OCI-M1 (cell line): ENCODE measurements around the gene GIT1.
A peak's percentile ranks its signal among the peaks of the same experiment; 100 is the strongest.

Experiments used
- DNase-seq: peaks from one replicate; lab custom pipeline; 2025; lab: John Stamatoyannopoulos, UW

The GIT1 gene

DNA sequence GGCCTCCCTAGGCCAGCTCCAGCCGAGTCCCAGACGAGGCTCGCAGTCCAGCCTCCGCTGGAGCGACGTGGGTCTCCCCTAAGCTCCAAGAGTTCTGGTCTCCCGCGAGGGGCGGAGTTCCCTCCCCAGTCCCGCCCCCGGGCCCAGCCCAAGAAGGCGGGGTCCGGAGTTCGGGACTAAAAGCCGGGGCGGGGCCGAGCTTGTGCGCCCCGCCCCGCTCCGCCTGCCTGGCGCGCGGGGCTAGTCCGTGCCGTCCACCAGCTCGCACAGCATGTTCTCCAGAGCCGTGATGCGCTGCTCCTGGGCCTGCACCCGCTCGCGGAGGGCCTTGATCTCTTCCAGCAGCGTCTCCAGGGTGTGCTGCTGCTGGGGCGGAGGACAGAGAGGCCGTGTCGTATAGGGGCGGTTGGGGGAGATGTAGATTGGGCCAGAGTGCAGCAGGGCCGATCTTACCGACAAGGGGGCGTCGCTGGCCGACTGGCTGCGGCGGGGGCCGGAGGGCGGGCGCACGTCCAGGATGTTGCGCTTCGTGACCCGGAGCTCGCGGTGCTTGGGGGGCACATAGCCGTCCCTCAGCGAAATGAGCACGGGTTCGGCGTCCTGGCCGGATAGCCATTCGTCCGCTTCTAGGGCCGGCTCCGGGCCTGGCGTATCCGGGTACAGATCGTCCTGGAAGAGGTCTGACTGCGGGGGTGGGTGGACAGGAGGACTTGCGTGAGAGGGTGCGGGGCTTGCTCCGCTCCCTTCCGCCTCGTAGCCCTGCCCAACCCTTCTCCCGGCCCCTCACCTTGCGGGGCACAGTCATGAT is 26.2 kb upstream of the GIT1 start:
- DNase-seq, result peak; percentile 97

GRCh38 chr17:29615048-29615385 is 25.6 kb upstream of the GIT1 start:
- peak; percentile 82 for DNase-seq

GRCh38 chr17:29614349-29615047 is 25.1 kb upstream of the GIT1 start:
- DNase-seq, result no peak

DNA sequence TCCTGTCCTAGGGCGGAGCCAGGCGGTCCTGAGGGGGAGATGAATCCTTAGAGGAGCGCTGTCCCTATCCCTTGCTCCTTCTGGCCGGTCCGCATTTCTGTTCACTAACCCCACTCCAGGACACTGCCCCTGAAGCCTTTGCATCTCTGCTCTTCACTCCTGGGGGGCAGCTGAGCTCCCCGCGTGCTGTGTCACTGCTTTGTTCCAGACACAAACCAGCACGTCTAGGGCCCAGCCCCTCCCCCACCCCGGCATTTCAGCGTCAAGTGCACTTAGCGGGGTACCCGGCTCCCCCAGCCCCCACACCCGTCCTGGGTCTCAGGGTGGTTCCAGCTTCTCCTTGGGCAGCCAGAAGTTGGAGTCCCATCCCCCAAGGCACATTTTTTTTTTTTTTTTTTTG is 24.4 kb upstream of the GIT1 start:
- DNase-seq, result no peak

DNA sequence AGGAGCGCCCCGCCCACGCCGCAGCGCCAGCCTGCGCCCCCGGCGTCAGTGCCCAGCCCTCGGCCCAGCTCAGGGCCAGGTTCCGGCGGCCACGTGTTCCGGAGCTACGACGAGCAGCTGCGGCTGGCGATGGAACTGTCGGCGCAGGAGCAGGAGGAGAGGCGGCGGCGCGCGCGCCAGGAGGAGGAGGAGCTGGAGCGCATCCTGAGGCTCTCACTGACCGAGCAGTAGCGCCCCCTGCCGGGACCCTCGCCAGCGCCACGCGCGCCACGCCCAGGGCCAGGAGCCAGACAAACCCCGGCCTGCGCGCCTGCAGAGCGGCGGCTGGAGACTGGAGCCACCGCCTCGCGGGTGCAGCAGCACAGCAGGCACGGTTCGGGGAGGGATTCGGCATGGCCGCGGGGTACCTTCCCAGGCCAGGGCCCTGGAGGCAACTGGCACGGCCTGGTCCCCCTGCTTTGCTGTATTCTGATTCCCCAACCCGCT is 23.9 kb upstream of the GIT1 start:
- DNase-seq, result peak; percentile 98

GRCh38 chr17:29612404-29613280 is 23.2 kb upstream of the GIT1 start:
- no peak for DNase-seq

DNA sequence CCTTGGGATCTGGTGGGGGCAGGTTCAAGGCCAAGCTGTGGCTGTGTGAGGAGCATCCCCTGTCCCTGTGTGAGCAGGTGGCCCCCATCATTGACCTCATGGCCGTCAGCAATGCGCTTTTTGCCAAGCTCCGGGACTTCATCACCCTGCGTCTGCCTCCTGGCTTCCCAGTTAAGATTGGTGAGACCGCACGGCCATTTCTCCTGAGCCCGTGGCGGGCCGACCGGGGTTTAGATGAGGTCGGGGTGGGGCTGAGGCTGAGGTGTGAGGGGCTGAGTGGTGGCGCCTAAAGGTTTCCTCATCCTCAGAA is 22.6 kb upstream of the GIT1 start:
- no peak for DNase-seq

DNA sequence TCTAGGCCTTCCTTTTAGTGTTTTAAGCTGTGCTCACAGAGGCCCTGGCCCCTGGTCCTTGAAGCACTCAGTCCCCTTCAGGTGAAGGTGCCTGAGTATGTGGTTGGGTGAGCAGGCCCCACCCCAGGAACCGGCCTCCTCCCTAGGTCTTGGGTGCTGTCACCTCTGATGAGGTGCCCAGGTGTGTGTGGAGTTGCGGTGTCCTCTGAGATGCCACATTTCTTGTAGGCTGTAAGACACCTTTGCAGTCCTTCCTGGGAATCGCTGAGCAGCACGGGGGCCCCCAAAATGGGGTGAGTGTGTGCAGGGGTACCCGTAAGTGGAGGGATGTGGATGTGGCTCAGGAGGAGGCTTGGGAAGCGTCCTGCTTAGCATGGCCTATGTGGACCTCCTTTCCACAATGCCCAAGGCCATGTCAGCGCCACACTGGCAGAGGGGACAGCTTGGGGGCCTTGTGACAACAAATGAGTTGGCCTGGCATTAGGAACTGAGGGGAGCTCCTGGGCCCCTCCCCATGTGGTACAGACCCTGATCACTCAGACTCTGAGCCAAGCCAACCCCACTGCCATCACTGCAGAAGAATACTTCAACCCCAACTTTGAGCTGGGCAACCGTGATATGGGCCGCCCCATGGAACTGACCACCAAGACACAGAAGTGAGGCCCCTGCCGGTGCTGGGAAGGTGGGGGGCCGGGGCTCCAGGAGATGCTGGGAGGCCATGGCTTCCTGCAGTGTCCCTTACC is 22.1 kb upstream of the GIT1 start:
- no peak for DNase-seq

DNA sequence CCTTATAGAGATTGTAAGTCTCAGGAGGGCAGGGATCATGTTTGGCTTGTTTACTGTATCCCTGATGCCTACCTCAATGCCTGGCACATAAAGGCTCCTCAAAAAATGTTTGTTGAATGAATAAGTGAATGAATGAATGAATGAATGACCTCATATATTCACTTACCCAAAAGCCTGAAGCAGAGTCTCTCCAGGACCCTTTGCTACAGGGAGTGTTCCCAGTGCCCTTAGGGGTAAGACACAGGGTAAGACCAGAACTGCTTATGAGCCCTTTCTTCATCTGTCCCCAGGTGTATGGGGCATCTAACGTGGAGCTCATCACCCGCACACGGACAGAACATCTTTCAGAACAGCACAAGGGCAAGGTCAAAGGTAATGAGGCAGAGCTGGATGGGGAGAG is 20.9 kb upstream of the GIT1 start:
- no peak for DNase-seq

- no peak for DNase-seq
These were observed 19.5 kb upstream of the GIT1 start for GRCh38 chr17:29608986-29609385.

DNA sequence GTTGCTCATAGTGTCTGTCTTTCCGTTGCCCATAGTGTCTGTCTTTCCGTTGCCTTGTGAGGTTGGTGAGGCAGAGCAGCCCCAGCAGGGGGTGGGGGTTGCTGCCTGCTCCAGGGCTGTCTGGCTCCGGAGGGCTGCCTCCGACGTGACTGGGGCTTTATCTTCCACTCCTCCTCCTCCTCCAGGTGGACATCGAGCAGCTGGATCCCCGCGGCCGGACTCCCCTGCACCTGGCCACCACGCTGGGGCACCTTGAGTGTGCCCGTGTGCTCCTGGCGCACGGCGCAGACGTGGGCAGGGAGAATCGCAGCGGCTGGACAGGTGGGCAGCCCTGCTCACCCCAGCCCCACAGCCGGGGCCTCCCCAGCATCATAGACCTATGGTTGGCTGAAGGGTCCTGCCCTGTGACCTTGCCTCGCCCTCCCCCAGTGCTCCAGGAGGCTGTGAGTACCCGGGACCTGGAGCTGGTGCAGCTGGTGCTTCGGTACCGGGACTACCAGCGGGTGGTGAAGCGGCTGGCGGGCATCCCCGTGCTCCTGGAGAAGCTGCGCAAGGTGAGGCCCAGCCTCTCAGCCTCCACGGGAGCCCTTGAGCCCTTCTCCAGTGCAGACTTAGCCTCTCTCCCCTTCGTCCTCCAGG is 18.2 kb upstream of the GIT1 start:
- DNase-seq, result no peak

DNA sequence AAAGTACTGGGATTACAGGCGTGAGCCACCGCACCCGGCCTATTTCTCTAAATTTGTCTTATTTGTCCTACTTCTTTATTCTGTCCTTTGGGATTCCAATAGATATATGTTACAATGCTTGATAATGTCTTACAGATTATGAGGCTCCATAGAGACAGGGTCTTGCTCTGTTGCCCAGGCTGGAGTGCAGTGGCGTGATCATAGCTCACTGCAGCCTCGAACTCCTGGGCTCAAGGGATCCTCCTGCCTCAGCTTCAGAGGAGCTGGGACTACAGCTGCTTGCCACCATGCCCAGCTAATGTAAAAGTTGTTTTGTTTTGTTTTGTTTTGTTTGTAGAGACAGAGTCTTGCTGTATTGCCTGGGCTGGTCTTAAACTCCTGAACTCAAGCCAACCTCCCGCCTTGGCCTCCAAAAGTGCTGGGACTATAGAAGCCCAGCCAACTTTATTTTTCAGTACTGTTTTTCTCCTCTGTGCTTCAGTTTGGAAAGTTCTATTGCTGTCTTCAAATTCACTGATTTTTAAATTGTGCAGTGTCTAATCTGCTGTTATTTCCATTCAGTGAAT is 13.7 kb upstream of the GIT1 start:
- DNase-seq, result no peak

- DNase-seq, result no peak
These were observed 8.1 kb upstream of the GIT1 start for GRCh38 chr17:29597361-29598172.

GRCh38 chr17:29596811-29597210 is 7.4 kb upstream of the GIT1 start:
- no peak for DNase-seq

- no peak for DNase-seq
These were observed 6.7 kb upstream of the GIT1 start for GRCh38 chr17:29595943-29596774.

GRCh38 chr17:29595107-29595942 is 5.9 kb upstream of the GIT1 start:
- DNase-seq, result no peak

- DNase-seq, result no peak
These were observed 5.2 kb upstream of the GIT1 start for GRCh38 chr17:29594519-29595090.
